ENCODE data around the gene MGAT1. TPM values are rescaled to one million over a fixed set of nuclear protein-coding genes. Genes with fewer than 3 reads are reported as not detected.
"Not testable (repeated sequence)": the region's sequence is repeated elsewhere in the genome, so short reads cannot be mapped to it uniquely, and the experiment has no call there.

MGAT1 gene
- total RNA-seq, 2 donors from 2014 or later, result 101 to 115 TPM

DNA sequence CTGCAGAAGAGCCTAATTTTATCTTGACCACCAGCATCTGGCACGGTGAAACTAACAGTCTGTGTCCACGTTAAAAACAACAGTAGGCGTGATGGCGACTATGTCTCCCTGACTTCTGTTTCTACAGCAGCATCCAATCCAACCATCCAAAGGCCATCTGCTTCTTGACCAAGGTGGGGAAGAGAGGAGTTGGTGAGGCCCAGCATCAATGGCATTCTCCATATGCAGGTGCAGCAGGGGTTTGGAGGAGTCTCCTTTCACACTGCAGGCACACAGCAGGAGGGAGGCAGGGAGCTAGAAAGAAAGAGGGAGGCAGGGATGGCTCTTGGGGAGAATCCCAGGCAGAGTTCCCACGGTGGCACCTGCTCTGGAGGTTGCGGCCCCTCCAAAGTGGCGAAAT lies 27.0 kb downstream of the MGAT1 start:
- DNase-seq, result no peak
- no peak overlapping the region for H3K9ac ChIP-seq (ENCODE audit: low read depth in 2 of 2, low read length in 2 of 2)
- TF ChIP-seq, protein P1, sequence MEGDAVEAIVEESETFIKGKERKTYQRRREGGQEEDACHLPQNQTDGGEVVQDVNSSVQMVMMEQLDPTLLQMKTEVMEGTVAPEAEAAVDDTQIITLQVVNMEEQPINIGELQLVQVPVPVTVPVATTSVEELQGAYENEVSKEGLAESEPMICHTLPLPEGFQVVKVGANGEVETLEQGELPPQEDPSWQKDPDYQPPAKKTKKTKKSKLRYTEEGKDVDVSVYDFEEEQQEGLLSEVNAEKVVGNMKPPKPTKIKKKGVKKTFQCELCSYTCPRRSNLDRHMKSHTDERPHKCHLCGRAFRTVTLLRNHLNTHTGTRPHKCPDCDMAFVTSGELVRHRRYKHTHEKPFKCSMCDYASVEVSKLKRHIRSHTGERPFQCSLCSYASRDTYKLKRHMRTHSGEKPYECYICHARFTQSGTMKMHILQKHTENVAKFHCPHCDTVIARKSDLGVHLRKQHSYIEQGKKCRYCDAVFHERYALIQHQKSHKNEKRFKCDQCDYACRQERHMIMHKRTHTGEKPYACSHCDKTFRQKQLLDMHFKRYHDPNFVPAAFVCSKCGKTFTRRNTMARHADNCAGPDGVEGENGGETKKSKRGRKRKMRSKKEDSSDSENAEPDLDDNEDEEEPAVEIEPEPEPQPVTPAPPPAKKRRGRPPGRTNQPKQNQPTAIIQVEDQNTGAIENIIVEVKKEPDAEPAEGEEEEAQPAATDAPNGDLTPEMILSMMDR (IDR thresholded peaks at IDR 0.05), result no peak
- intact Hi-C loops (cut with DNase I), result no loop called here
- no peaks in the 10 kb centered on the region for H3K36me3 ChIP-seq
- no peaks in the 10 kb centered on the region for H3K27me3 ChIP-seq
- no peak overlapping the region for H3K27ac ChIP-seq
- no peaks in the 10 kb centered on the region for H3K9me3 ChIP-seq
- no peak overlapping the region for H3K4me3 ChIP-seq
- no peaks in the 10 kb centered on the region for H3K4me1 ChIP-seq

DNA sequence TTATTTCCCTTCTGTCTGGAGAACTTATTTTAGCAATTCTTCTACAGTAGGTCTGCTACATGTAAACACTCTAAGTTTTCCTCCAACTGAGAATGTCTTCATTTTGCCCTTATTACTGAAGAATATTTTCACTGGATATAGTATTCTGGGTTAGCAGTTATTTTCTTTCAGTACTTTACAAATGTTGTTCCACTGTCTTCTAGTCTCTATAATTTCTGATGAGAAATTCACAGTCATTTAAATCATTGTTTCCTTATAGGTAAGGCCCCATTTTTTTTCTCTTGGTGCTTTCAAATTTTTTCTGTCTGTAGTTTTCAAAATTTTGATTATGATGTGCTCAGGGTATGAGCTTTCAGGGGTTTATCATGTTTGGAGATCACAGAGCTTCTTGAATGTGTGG lies 30.8 kb downstream of the MGAT1 start:
- Histone ChIP-seq H3K4me1 (no peaks in the 10 kb centered on the region), H3K27ac (no peak overlapping the region), H3K9ac (ENCODE audit: low read depth in 2 of 2, low read length in 2 of 2) (no peak overlapping the region), H3K4me3 (no peak overlapping the region), H3K27me3 (no peaks in the 10 kb centered on the region), H3K9me3 (no peaks in the 10 kb centered on the region), H3K36me3 (no peaks in the 10 kb centered on the region)
- TF ChIP-seq, protein P1 (IDR thresholded peaks at IDR 0.05), result no peak
- intact Hi-C loops (cut with DNase I), result no loop called here
- DNase-seq, result no peak

DNA sequence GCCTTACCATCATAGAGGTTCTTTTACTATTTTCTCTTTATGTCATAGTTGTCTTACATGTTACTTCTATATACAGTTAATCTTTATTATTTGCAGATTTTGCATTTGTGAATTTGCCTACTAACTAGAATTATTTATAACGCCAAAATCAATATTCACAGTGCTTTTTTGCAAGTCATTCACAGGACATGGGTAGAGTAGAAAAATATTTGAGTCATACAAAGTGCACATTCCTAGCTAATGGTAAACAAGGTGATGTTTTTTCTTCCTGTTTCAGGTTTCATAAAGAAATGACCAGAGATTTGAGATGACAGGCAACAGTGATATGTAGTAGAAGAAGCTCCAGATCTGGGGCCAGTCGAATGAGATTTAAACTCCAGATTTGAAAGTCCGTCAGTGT lies 32.8 kb downstream of the MGAT1 start:
- H3K4me1 ChIP-seq, result no peaks in the 10 kb centered on the region
- no peak overlapping the region for H3K4me3 ChIP-seq
- TF ChIP-seq, protein P1 (IDR thresholded peaks at IDR 0.05), result no peak
- intact Hi-C loops (cut with DNase I), result no loop called here
- no peaks in the 10 kb centered on the region for H3K9me3 ChIP-seq
- H3K27me3 ChIP-seq, result no peaks in the 10 kb centered on the region
- H3K9ac ChIP-seq (ENCODE audit: low read depth in 2 of 2, low read length in 2 of 2), result no peak overlapping the region
- H3K27ac ChIP-seq, result no peak overlapping the region
- DNase-seq, result no peak
- H3K36me3 ChIP-seq, result no peaks in the 10 kb centered on the region

DNA sequence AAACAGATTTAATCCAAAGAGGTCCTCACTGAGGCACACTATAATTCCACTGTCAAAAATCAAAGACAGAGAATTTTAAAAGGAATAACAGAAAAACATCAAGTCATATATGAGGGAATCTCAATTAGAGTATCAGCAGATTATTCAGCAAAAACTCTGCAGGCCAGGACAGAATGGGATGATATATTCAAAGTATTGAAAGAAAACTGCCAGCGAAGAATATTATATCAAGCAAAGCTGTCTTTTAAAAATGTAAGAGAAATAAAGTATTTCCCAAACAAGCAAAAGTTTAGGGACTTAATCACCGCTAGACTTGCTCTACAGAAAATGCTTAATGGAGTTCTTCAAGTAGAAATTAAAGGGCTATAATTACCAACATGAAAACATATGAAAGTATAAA lies 47.0 kb downstream of the MGAT1 start:
- Histone ChIP-seq H3K27me3 (no peaks in the 10 kb centered on the region), H3K9ac (ENCODE audit: low read depth in 2 of 2, low read length in 2 of 2) (no peak overlapping the region), H3K27ac (no peak overlapping the region), H3K9me3 (no peaks in the 10 kb centered on the region), H3K36me3 (no peaks in the 10 kb centered on the region), H3K4me3 (no peak overlapping the region), H3K4me1 (no peaks in the 10 kb centered on the region)
- intact Hi-C loops (cut with DNase I), result no loop called here
- no peak for DNase-seq
- TF ChIP-seq, protein P1 (IDR thresholded peaks at IDR 0.05), result no peak

DNA sequence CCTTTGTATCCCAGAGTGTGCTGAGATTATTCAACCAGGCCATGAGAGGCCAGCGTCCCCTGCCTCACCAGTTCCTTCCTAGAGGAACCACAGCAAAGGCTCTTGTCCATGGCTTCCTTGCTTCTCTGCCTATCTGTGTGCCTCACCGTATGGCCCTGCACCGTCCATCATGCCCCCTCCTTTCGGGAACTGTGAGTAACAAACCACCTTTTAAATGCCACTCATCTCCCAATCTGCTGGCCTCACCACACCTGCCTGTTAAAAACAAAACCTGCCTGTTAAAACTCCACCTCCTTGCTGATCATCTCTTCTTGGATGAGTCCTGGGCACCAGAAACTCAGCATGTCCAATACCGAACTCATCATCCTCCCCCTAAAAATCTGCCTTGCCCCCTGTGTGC lies 58.4 kb downstream of the MGAT1 start:
- TF ChIP-seq, protein P1 (IDR thresholded peaks at IDR 0.05), result no peak
- intact Hi-C loops (cut with DNase I), result no loop called here
- H3K4me3 ChIP-seq, result no peak overlapping the region
- no peaks in the 10 kb centered on the region for H3K36me3 ChIP-seq
- DNase-seq, result no peak
- no peak overlapping the region for H3K27ac ChIP-seq
- no peak overlapping the region for H3K9ac ChIP-seq (ENCODE audit: low read depth in 2 of 2, low read length in 2 of 2)
- H3K4me1 ChIP-seq, result no peaks in the 10 kb centered on the region
- no peaks in the 10 kb centered on the region for H3K27me3 ChIP-seq
- no peaks in the 10 kb centered on the region for H3K9me3 ChIP-seq

DNA sequence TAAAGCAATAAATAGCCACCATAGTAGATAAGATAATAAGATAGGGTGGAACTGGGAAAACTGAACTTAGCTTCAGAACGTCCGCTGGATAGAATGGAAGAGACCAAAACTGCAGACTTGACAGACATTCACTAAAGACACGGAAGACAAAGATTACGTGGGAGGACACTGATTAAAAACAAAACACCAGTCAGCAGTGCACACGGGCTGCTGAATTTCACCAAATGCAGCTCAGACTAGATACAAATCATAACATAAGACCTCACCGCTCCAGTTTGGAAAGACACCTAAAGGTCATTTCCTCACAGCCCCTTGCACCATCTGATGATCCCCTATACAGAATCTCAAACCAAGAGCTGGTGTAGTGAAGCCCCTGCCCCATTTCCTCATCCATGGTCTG lies 59.9 kb downstream of the MGAT1 start:
- TF ChIP-seq, protein P1 (IDR thresholded peaks at IDR 0.05), result no peak
- Histone ChIP-seq H3K9ac (ENCODE audit: low read depth in 2 of 2, low read length in 2 of 2) (no peak overlapping the region), H3K27me3 (no peaks in the 10 kb centered on the region), H3K4me1 (no peaks in the 10 kb centered on the region), H3K36me3 (no peaks in the 10 kb centered on the region), H3K4me3 (no peak overlapping the region), H3K9me3 (no peaks in the 10 kb centered on the region), H3K27ac (no peak overlapping the region)
- intact Hi-C loops (cut with DNase I), result no loop called here
- no peak for DNase-seq

DNA sequence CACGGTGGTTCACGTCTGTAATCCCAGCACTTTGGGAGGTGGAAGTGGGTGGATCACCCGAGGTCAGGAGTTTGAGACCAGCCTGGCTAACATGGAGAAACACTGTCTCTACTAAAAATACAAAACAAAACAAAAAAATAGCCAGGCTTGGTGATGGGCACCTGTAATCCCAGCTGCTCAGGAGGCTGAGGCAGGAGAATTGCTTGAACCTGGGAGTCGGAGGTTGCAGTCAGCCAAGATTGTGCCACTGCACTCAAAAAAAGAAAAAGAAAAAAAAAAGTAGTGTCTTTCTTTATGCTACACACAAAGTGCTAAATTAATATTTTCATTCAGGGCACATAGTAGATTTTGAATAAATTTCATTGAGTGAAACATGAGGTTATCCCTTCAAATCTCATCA lies 61.7 kb downstream of the MGAT1 start:
- H3K9me3 ChIP-seq; H3K9ac ChIP-seq (ENCODE audit: low read depth in 2 of 2, low read length in 2 of 2); H3K27ac ChIP-seq; H3K4me1 ChIP-seq; H3K27me3 ChIP-seq; DNase-seq; intact Hi-C loops (cut with DNase I); H3K36me3 ChIP-seq; H3K4me3 ChIP-seq: not testable (repeated sequence)
